Effector memory CD4-positive, alpha-beta T cell (primary cell): ENCODE measurements around the gene C16orf54.
"Not testable (repeated sequence)": the region's sequence is repeated elsewhere in the genome, so short reads cannot be mapped to it uniquely, and the experiment has no call there.

ENCODE experiments used
- DNase-seq, 3 donors: peaks; one replicate each; pipeline ENCODE4 v3.0.0-alpha.2; 2020
- H3K27ac ChIP-seq: 2 replicates; pipeline ENCODE4 v1.7.0; 2013; ENCODE audit warnings: mild to moderate bottlenecking, low read length, moderate library complexity; ENCODE audit not compliant: insufficient read depth, poor library complexity, severe bottlenecking
- H3K27me3 ChIP-seq: replicated peaks from 2 replicates; pipeline ENCODE4 v1.7.0; 2013; ENCODE audit warnings: mild to moderate bottlenecking, low read length; ENCODE audit not compliant: insufficient read depth, control insufficient read depth, poor library complexity, severe bottlenecking
- H3K36me3 ChIP-seq: 2 replicates; pipeline ENCODE4 v1.7.0; 2013; ENCODE audit warnings: mild to moderate bottlenecking, low read length, moderate library complexity; ENCODE audit not compliant: control insufficient read depth, insufficient read depth
- H3K4me1 ChIP-seq: 2 replicates; pipeline ENCODE4 v1.7.0; 2013; ENCODE audit warnings: low read length, mild to moderate bottlenecking; ENCODE audit not compliant: control insufficient read depth, insufficient read depth, poor library complexity, severe bottlenecking
- H3K4me3 ChIP-seq: 2 replicates; pipeline ENCODE4 v1.7.0; 2013; ENCODE audit warnings: low read length, low read depth, mild to moderate bottlenecking; ENCODE audit not compliant: insufficient read depth, poor library complexity, severe bottlenecking
- H3K9me3 ChIP-seq: 2 replicates; pipeline ENCODE4 v1.7.0; 2013; ENCODE audit warnings: mild to moderate bottlenecking, low read length, moderate library complexity; ENCODE audit not compliant: control insufficient read depth
- total RNA-seq, 3 donors: gene quantifications; one replicate each; lab custom pipeline; 2026; lab: John Stamatoyannopoulos, UW

C16orf54 gene
- 213 to 430 (median 253) reads per million in 3 donors for total RNA-seq

- peak; percentile 95 to 97 (median 96) for DNase-seq
- Histone ChIP-seq H3K4me3 (peak within 1 kb of the TSS; percentile 86), H3K4me1 (peaks cover 65% of the 10 kb centered on the region), H3K27me3 (no peaks in the 10 kb centered on the region), H3K27ac (peak within 1 kb of the TSS; percentile 99), H3K36me3 (peaks cover 37% of the 10 kb centered on the region), H3K9me3 (no peaks in the 10 kb centered on the region)
Measured at GRCh38 chr16:29745853-29746345, at the start of gene C16orf54. TSS of gene C16orf54 (minus strand) at chr16:29745990. CDS start at chr16:29744951, 1,039 bp downstream.

GRCh38 chr16:29794231-29794710 lies 48.5 kb upstream of the C16orf54 start:
- Histone ChIP-seq H3K4me1 (peaks cover 21% of the 10 kb centered on the region), H3K36me3 (peaks cover 31% of the 10 kb centered on the region), H3K27ac (no peak overlapping the region), H3K27me3 (no peaks in the 10 kb centered on the region), H3K9me3 (no peaks in the 10 kb centered on the region), H3K4me3 (no peak overlapping the region)
- no peak for DNase-seq

GRCh38 chr16:29793153-29793552 lies 47.4 kb upstream of the C16orf54 start:
- not testable (repeated sequence) for H3K4me3 ChIP-seq, H3K27ac ChIP-seq
- H3K36me3 ChIP-seq = peaks cover 20% of the 10 kb centered on the region

GRCh38 chr16:29791845-29792807 lies 46.3 kb upstream of the C16orf54 start:
- Histone ChIP-seq H3K4me1 (peaks cover 21% of the 10 kb centered on the region), H3K9me3 (no peaks in the 10 kb centered on the region), H3K4me3 (peak overlapping the region; percentile 97), H3K27me3 (no peaks in the 10 kb centered on the region), H3K36me3 (peaks cover 10% of the 10 kb centered on the region), H3K27ac (peak overlapping the region; percentile 72)
- no peak for DNase-seq

More at GRCh38 chr16:29793153-29793552, 47.4 kb upstream of the C16orf54 start:
- not testable (repeated sequence) for DNase-seq, H3K9me3 ChIP-seq, H3K27me3 ChIP-seq
- peaks cover 21% of the 10 kb centered on the region for H3K4me1 ChIP-seq

GRCh38 chr16:29790949-29791844 lies 45.4 kb upstream of the C16orf54 start:
- H3K36me3 ChIP-seq = peaks cover under 1% of the 10 kb centered on the region
- DNase-seq = no peak
- peak overlapping the region; percentile 72 for H3K27ac ChIP-seq
- H3K4me1 ChIP-seq = peaks cover 21% of the 10 kb centered on the region
- peak overlapping the region; percentile 97 for H3K4me3 ChIP-seq
- no peaks in the 10 kb centered on the region for H3K9me3 ChIP-seq
- H3K27me3 ChIP-seq = no peaks in the 10 kb centered on the region

GRCh38 chr16:29790183-29790948 lies 44.6 kb upstream of the C16orf54 start, which contains the start of gene KIF22:
TSS of gene KIF22 (plus strand) at chr16:29790751. CDS start at chr16:29790760, 9 bp downstream.
- H3K27me3 ChIP-seq = no peaks in the 10 kb centered on the region
- DNase-seq = peak; percentile 99 to 100 (median 99)
- H3K4me3 ChIP-seq = peak within 1 kb of the TSS; percentile 97
- no peaks in the 10 kb centered on the region for H3K36me3 ChIP-seq
- H3K27ac ChIP-seq = peak within 1 kb of the TSS; percentile 83
- H3K4me1 ChIP-seq = peaks cover 24% of the 10 kb centered on the region
- no peaks in the 10 kb centered on the region for H3K9me3 ChIP-seq

GRCh38 chr16:29789775-29790182 lies 44.0 kb upstream of the C16orf54 start:
- Histone ChIP-seq H3K27me3 (no peaks in the 10 kb centered on the region), H3K27ac (peak overlapping the region; percentile 83), H3K4me3 (peak overlapping the region; percentile 49), H3K4me1 (peaks cover 27% of the 10 kb centered on the region), H3K9me3 (no peaks in the 10 kb centered on the region), H3K36me3 (no peaks in the 10 kb centered on the region)
- DNase-seq = no peak

GRCh38 chr16:29787155-29787554 lies 41.4 kb upstream of the C16orf54 start:
- not testable (repeated sequence) for H3K4me3 ChIP-seq, H3K36me3 ChIP-seq, DNase-seq, H3K27ac ChIP-seq, H3K27me3 ChIP-seq, H3K9me3 ChIP-seq
- H3K4me1 ChIP-seq = peaks cover 21% of the 10 kb centered on the region
